ENCODE measurements around the gene SNRPB2. TPM values are rescaled to one million over a fixed set of nuclear protein-coding genes. Genes with fewer than 3 reads are reported as not detected.

Gene SNRPB2
- total and polyA plus RNA-seq, 9 of the 15 experiments (the other 6 are each of a cell fraction or from before 2014, with no cell fraction given), result 40.0 to 131 (median 89.4) TPM

GRCh38 chr20:16752901-16753300, 23.1 kb downstream of the SNRPB2 start:
- intact Hi-C loops (cut with micrococcal nuclease), result no loop called here
- H3K4me3 ChIP-seq, result no peak overlapping the region
- H3K9me3 ChIP-seq (replicated peaks; ENCODE audit: control insufficient read depth, insufficient read depth, low read depth, low read length), result no peaks in the 10 kb centered on the region
- no peak overlapping the region for H3K27ac ChIP-seq (ENCODE audit: extremely low read depth, low read depth, low read length)
- no peak for DNase-seq (ENCODE audit: extremely low read depth in 1 of 4, low spot score in 3 of 4)
- ATAC-seq, result no peak
- H3K27me3 ChIP-seq (ENCODE audit: control insufficient read depth in 2 of 2, insufficient read depth in 2 of 2, low read length in 2 of 2), result no peaks in the 10 kb centered on the region
- FAIRE-seq, result no peak
- ChIA-PET CTCF (ENCODE audit: low intra/inter-chr PET ratio) (no interaction called here), POLR2A (no interaction called here)
- H2AFZ ChIP-seq (ENCODE audit: low read depth, low read length), result no peak overlapping the region
- H4K20me1 ChIP-seq (replicated peaks; ENCODE audit: control insufficient read depth, insufficient read depth, low read length), result no peaks in the 10 kb centered on the region
- no TSS peak for BruUV-seq (replicated peaks)
- no peaks in the 10 kb centered on the region for H3K79me2 ChIP-seq (ENCODE audit: control insufficient read depth, insufficient read depth, low read length)
- H3K4me2 ChIP-seq (ENCODE audit: insufficient read depth, low read length), result no peak overlapping the region
- H3K36me3 ChIP-seq (ENCODE audit: control insufficient read depth, insufficient read depth, low read length), result no peaks in the 10 kb centered on the region
- no peaks in the 10 kb centered on the region for H3K4me1 ChIP-seq (replicated peaks in 1 of 2; ENCODE audit: control insufficient read depth in 2 of 2, insufficient read depth in 2 of 2, low read length in 2 of 2)
- in situ Hi-C loops (cut with MboI), result loop anchor here (25.0 kb wide), 1 partner anchor 1041 kb away; no protein-coding TSS in a partner anchor
- H3K9me1 ChIP-seq (ENCODE audit: control insufficient read depth, insufficient read depth, low read length), result no peaks in the 10 kb centered on the region
- H3K9ac ChIP-seq (ENCODE audit: insufficient read depth in 1 of 2, low read depth in 2 of 2, low read length in 2 of 2), result no peak overlapping the region
- no peak for TF ChIP-seq ZBTB12 (CRISPR knock-in tag; IDR thresholded peaks at IDR 0.05)
- no peak for TF ChIP-seq SETDB1 (IDR thresholded peaks at IDR 0.05; ENCODE audit: low read length)
- no peak for TF ChIP-seq PHTF2 (CRISPR knock-in tag; IDR thresholded peaks at IDR 0.05)
- TF ChIP-seq ZFPM2 (CRISPR knock-in tag; IDR thresholded peaks at IDR 0.05), result no peak
- TF ChIP-seq ATF2 (CRISPR knock-in tag; IDR thresholded peaks at IDR 0.05), result no peak
- no peak for TF ChIP-seq ZNF217 (CRISPR knock-in tag; IDR thresholded peaks at IDR 0.05)
- TF ChIP-seq ZNF384 (IDR thresholded peaks at IDR 0.05; ENCODE audit: low read depth, low read length), result no peak
- TF ChIP-seq SIN3B (IDR thresholded peaks at IDR 0.05; ENCODE audit: low read depth), result no peak
- no peak for TF ChIP-seq ZNF324 (CRISPR knock-in tag; IDR thresholded peaks at IDR 0.05)
- no peak for TF ChIP-seq CEBPZ (IDR thresholded peaks at IDR 0.05; ENCODE audit: borderline replicate concordance, low read depth, low read length)
- no peak for TF ChIP-seq ZNF280A (IDR thresholded peaks at IDR 0.05; ENCODE audit: low read depth, partially characterized antibody)
- TF ChIP-seq LCOR (CRISPR knock-in tag; IDR thresholded peaks at IDR 0.05), result no peak

Data from K562 (cell line).